Measurements from ENCODE around the gene TTC39C. TPM values are rescaled to one million over a fixed set of nuclear protein-coding genes. Genes with fewer than 3 reads are reported as not detected.

The TTC39C gene
- total RNA-seq, 2 experiments from 2014 or later, result 43.8 to 45.3 TPM

- Mint-ChIP-seq H3K36me3 (peaks cover 49% of the 10 kb centered on the region), H3K27ac (peak overlapping the region; percentile 16)
Observed at GRCh38 chr18:24095976-24096375, 81.4 kb downstream of the TTC39C start.

GRCh38 chr18:24103320-24104021 lies 88.9 kb downstream of the TTC39C start:
- Mint-ChIP-seq H3K27me3 (no peaks in the 10 kb centered on the region), H3K27ac (no peak overlapping the region), H3K4me3 (no peak overlapping the region), H3K4me1 (peaks cover 4% of the 10 kb centered on the region), H3K36me3 (peaks cover 18% of the 10 kb centered on the region), H3K9me3 (no peaks in the 10 kb centered on the region)
- DNase-seq, result no peak

More at GRCh38 chr18:24095976-24096375, 81.4 kb downstream of the TTC39C start:
- H3K9me3 Mint-ChIP-seq, result peaks cover 6% of the 10 kb centered on the region
- peaks cover 12% of the 10 kb centered on the region for H3K4me1 Mint-ChIP-seq
- H3K27me3 Mint-ChIP-seq, result no peaks in the 10 kb centered on the region
- no peak overlapping the region for H3K4me3 Mint-ChIP-seq
- no peak for DNase-seq

GRCh38 chr18:24104486-24104885 lies 89.9 kb downstream of the TTC39C start:
- no peak for DNase-seq
- no peak overlapping the region for H3K27ac Mint-ChIP-seq
- peaks cover 4% of the 10 kb centered on the region for H3K4me1 Mint-ChIP-seq
- H3K9me3 Mint-ChIP-seq, result no peaks in the 10 kb centered on the region
- H3K27me3 Mint-ChIP-seq, result no peaks in the 10 kb centered on the region
- H3K4me3 Mint-ChIP-seq, result no peak overlapping the region
- peaks cover 15% of the 10 kb centered on the region for H3K36me3 Mint-ChIP-seq

- DNase-seq, result no peak
- peaks cover 14% of the 10 kb centered on the region for H3K4me1 Mint-ChIP-seq
- no peak overlapping the region for H3K27ac Mint-ChIP-seq
- H3K36me3 Mint-ChIP-seq, result peaks cover 9% of the 10 kb centered on the region
- H3K9me3 Mint-ChIP-seq, result no peaks in the 10 kb centered on the region
- no peak overlapping the region for H3K4me3 Mint-ChIP-seq
- no peaks in the 10 kb centered on the region for H3K27me3 Mint-ChIP-seq
Observed at GRCh38 chr18:24108641-24109040, 94.1 kb downstream of the TTC39C start.

GRCh38 chr18:24111936-24112335 lies 97.4 kb downstream of the TTC39C start:
- Mint-ChIP-seq H3K9me3 (no peaks in the 10 kb centered on the region), H3K4me3 (no peak overlapping the region), H3K27me3 (no peaks in the 10 kb centered on the region), H3K4me1 (peaks cover 38% of the 10 kb centered on the region), H3K36me3 (peaks cover 18% of the 10 kb centered on the region), H3K27ac (no peak overlapping the region)
- no peak for DNase-seq

GRCh38 chr18:24112464-24112863 lies 97.9 kb downstream of the TTC39C start:
- no peak overlapping the region for H3K4me3 Mint-ChIP-seq
- H3K27me3 Mint-ChIP-seq, result no peaks in the 10 kb centered on the region
- no peak overlapping the region for H3K27ac Mint-ChIP-seq
- peaks cover 38% of the 10 kb centered on the region for H3K4me1 Mint-ChIP-seq
- peaks cover 17% of the 10 kb centered on the region for H3K36me3 Mint-ChIP-seq
- DNase-seq, result no peak
- H3K9me3 Mint-ChIP-seq, result no peaks in the 10 kb centered on the region

GRCh38 chr18:24112874-24113615 lies 98.5 kb downstream of the TTC39C start:
- Mint-ChIP-seq H3K9me3 (no peaks in the 10 kb centered on the region), H3K27ac (no peak overlapping the region), H3K4me3 (no peak overlapping the region), H3K27me3 (no peaks in the 10 kb centered on the region), H3K36me3 (peaks cover 14% of the 10 kb centered on the region), H3K4me1 (peaks cover 36% of the 10 kb centered on the region)
- no peak for DNase-seq

- peak; percentile 16 for DNase-seq
- Mint-ChIP-seq H3K36me3 (peaks cover 25% of the 10 kb centered on the region), H3K27me3 (no peaks in the 10 kb centered on the region), H3K4me3 (no peak overlapping the region), H3K9me3 (no peaks in the 10 kb centered on the region), H3K4me1 (peaks cover 36% of the 10 kb centered on the region), H3K27ac (peak overlapping the region; percentile 25)
Observed at GRCh38 chr18:24114924-24115549, 100.5 kb downstream of the TTC39C start.

- H3K27me3 Mint-ChIP-seq, result no peaks in the 10 kb centered on the region
- H3K36me3 Mint-ChIP-seq, result peaks cover 29% of the 10 kb centered on the region
- no peak overlapping the region for H3K4me3 Mint-ChIP-seq
Observed at GRCh38 chr18:24115628-24116027, 101.1 kb downstream of the TTC39C start.

GRCh38 chr18:24118750-24119577 lies 104.4 kb downstream of the TTC39C start:
- peak; percentile 65 for DNase-seq
- no peaks in the 10 kb centered on the region for H3K9me3 Mint-ChIP-seq
- H3K4me1 Mint-ChIP-seq, result peaks cover 23% of the 10 kb centered on the region
- H3K27me3 Mint-ChIP-seq, result no peaks in the 10 kb centered on the region
- no peak overlapping the region for H3K27ac Mint-ChIP-seq
- H3K36me3 Mint-ChIP-seq, result peaks cover 27% of the 10 kb centered on the region
- H3K4me3 Mint-ChIP-seq, result no peak overlapping the region

More at GRCh38 chr18:24115628-24116027, 101.1 kb downstream of the TTC39C start:
- no peaks in the 10 kb centered on the region for H3K9me3 Mint-ChIP-seq
- H3K27ac Mint-ChIP-seq, result peak overlapping the region; percentile 25
- DNase-seq, result no peak
- peaks cover 36% of the 10 kb centered on the region for H3K4me1 Mint-ChIP-seq

GRCh38 chr18:24120676-24121075 lies 106.1 kb downstream of the TTC39C start:
- Mint-ChIP-seq H3K9me3 (no peaks in the 10 kb centered on the region), H3K4me3 (no peak overlapping the region), H3K4me1 (peaks cover 6% of the 10 kb centered on the region), H3K27ac (no peak overlapping the region), H3K27me3 (no peaks in the 10 kb centered on the region), H3K36me3 (peaks cover 25% of the 10 kb centered on the region)
- no peak for DNase-seq

GRCh38 chr18:24121625-24122024 lies 107.1 kb downstream of the TTC39C start:
- Mint-ChIP-seq H3K4me1 (no peaks in the 10 kb centered on the region), H3K36me3 (peaks cover 22% of the 10 kb centered on the region), H3K27me3 (no peaks in the 10 kb centered on the region), H3K4me3 (no peak overlapping the region), H3K9me3 (no peaks in the 10 kb centered on the region), H3K27ac (no peak overlapping the region)
- DNase-seq, result no peak

- Mint-ChIP-seq H3K36me3 (peaks cover 8% of the 10 kb centered on the region), H3K4me1 (no peaks in the 10 kb centered on the region), H3K27ac (no peak overlapping the region), H3K4me3 (no peak overlapping the region), H3K9me3 (no peaks in the 10 kb centered on the region), H3K27me3 (no peaks in the 10 kb centered on the region)
- no peak for DNase-seq
Observed at GRCh38 chr18:24126155-24126961, 111.8 kb downstream of the TTC39C start.

- Mint-ChIP-seq H3K36me3 (peaks cover 8% of the 10 kb centered on the region), H3K27ac (no peak overlapping the region), H3K27me3 (no peaks in the 10 kb centered on the region)
Observed at GRCh38 chr18:24127735-24128134, 113.2 kb downstream of the TTC39C start.

More at GRCh38 chr18:24127735-24128134, 113.2 kb downstream of the TTC39C start:
- no peak overlapping the region for H3K4me3 Mint-ChIP-seq
- DNase-seq, result no peak
- no peaks in the 10 kb centered on the region for H3K4me1 Mint-ChIP-seq
- no peaks in the 10 kb centered on the region for H3K9me3 Mint-ChIP-seq
